ENCODE measurements around the gene CHIT1. TPM values are rescaled to one million over a fixed set of nuclear protein-coding genes. Genes with fewer than 3 reads are reported as not detected.

CHIT1 gene
- total RNA-seq, 1 experiment from 2014 or later, result not detected

- ChIA-PET CTCF (interaction anchor here (1.2 to 3.9 kb wide), 2 partner anchors 54 to 131 kb away, joined by 4 to 19 read pairs; no protein-coding TSS in a partner anchor), POLR2A (no interaction called here)
- no peak for ATAC-seq
- Histone ChIP-seq H3K27ac (ENCODE audit: low read length) (no peak overlapping the region), H3K4me1 (ENCODE audit: control insufficient read depth, insufficient read depth, low read length) (no peaks in the 10 kb centered on the region; the same call in 1 of the 2 replicates), H3K36me3 (ENCODE audit: control insufficient read depth, insufficient read depth, low read length) (no peaks in the 10 kb centered on the region), H3K9me3 (ENCODE audit: control insufficient read depth, insufficient read depth, low read depth, low read length) (no peaks in the 10 kb centered on the region), H3K27me3 (ENCODE audit: control insufficient read depth, insufficient read depth, low read length) (no peaks in the 10 kb centered on the region), H3K4me3 (ENCODE audit: low read depth in 2 of 2, low read length in 2 of 2) (no peak overlapping the region)
- DNase-seq (ENCODE audit: low read depth, low spot score), result no peak
- in situ Hi-C loops (cut with HindIII; ENCODE audit: low pct_unique_long_range_greater_than_20kb, low sequenced_read_pairs) (no loop called here), intact Hi-C loops (cut with micrococcal nuclease; ENCODE audit: unreplicated experiment) (loop anchor here (2.0 kb wide), 2 partner anchors 55 to 133 kb away; no protein-coding TSS in a partner anchor)
- TF ChIP-seq POLR2AphosphoS5 (IDR thresholded peaks at IDR 0.05; ENCODE audit: low read depth, low read length) (no peak), CTCF (IDR thresholded peaks at IDR 0.05) (no peak), TCF7L2 (IDR thresholded peaks at IDR 0.05; ENCODE audit: low read depth, low read length) (no peak), SIN3A (IDR thresholded peaks at IDR 0.05; ENCODE audit: borderline replicate concordance, insufficient read depth, low read depth, low read length) (no peak), REST (IDR thresholded peaks at IDR 0.05; ENCODE audit: insufficient read depth in 1 of 2, low read depth in 2 of 2, low read length in 1 of 2) (no peak)
- BruUV-seq (replicated peaks), result no TSS peak
These were observed 57.9 kb downstream of the CHIT1 start for GRCh38 chr1:203171341-203172183.

GRCh38 chr1:203170625-203171330 is 58.7 kb downstream of the CHIT1 start:
- H3K4me1 ChIP-seq (ENCODE audit: control insufficient read depth, insufficient read depth, low read length), result no peaks in the 10 kb centered on the region; the same call in 1 of the 2 replicates
- ChIA-PET CTCF (interaction anchor here (1.2 to 3.9 kb wide), 2 partner anchors 53 to 130 kb away, joined by 4 to 19 read pairs; no protein-coding TSS in a partner anchor), POLR2A (no interaction called here)
- H3K27me3 ChIP-seq (ENCODE audit: control insufficient read depth, insufficient read depth, low read length), result no peaks in the 10 kb centered on the region
- in situ Hi-C loops (cut with HindIII; ENCODE audit: low pct_unique_long_range_greater_than_20kb, low sequenced_read_pairs) (no loop called here), intact Hi-C loops (cut with micrococcal nuclease; ENCODE audit: unreplicated experiment) (no loop called here)
- H3K27ac ChIP-seq (ENCODE audit: low read length), result no peak overlapping the region
- no peak for DNase-seq (ENCODE audit: low read depth, low spot score)
- H3K36me3 ChIP-seq (ENCODE audit: control insufficient read depth, insufficient read depth, low read length), result no peaks in the 10 kb centered on the region
- ATAC-seq, result no peak
- H3K4me3 ChIP-seq (ENCODE audit: low read depth in 2 of 2, low read length in 2 of 2), result no peak overlapping the region
- BruUV-seq (replicated peaks), result no TSS peak
- TF ChIP-seq SIN3A (IDR thresholded peaks at IDR 0.05; ENCODE audit: borderline replicate concordance, insufficient read depth, low read depth, low read length) (no peak), TCF7L2 (IDR thresholded peaks at IDR 0.05; ENCODE audit: low read depth, low read length) (no peak), CTCF (IDR thresholded peaks at IDR 0.05) (no peak), POLR2AphosphoS5 (IDR thresholded peaks at IDR 0.05; ENCODE audit: low read depth, low read length) (no peak)
- no peaks in the 10 kb centered on the region for H3K9me3 ChIP-seq (ENCODE audit: control insufficient read depth, insufficient read depth, low read depth, low read length)

All from Panc1 (cell line).